ENCODE data around the gene LMAN1L.

GRCh38 chr15:74793135-74794028 lies 19.3 kb upstream of the LMAN1L start:
- TF ChIP-seq POLR2A (IDR thresholded peaks at IDR 0.05; ENCODE audit: low read depth, low read length) (no peak), POLR2AphosphoS5 (IDR thresholded peaks at IDR 0.05; ENCODE audit: low read depth, low read length) (no peak), TAF1 (IDR thresholded peaks at IDR 0.05; ENCODE audit: low read depth, low read length) (no peak), SPI1 (IDR thresholded peaks at IDR 0.05; ENCODE audit: low read depth, low read length) (no peak), POU2F2 (IDR thresholded peaks at IDR 0.05; ENCODE audit: low read depth, low read length) (no peak), PAX5 (IDR thresholded peaks at IDR 0.05; ENCODE audit: insufficient read depth, low read length, severe bottlenecking) (no peak)

Measured in GM12891 (cell line).